GM12873 (cell line): Measurements from ENCODE around the gene VSX1.
A peak's percentile ranks its signal among the peaks of the same experiment; 100 is the strongest.

Experiments
- CTCF ChIP-seq: IDR thresholded peaks from 2 replicates; pipeline ENCODE4 v1.5.1; 2012; ENCODE audit warnings: low read depth, mild to moderate bottlenecking, moderate library complexity, low read length, control low read depth; ENCODE audit not compliant: insufficient read depth; ENCODE audit errors: missing control alignments

The VSX1 gene

GRCh38 chr20:25072226-25072811 lies 9.6 kb downstream of the VSX1 start:
- no peak for TF ChIP-seq CTCF

- no peak for TF ChIP-seq CTCF
These were observed 10.2 kb downstream of the VSX1 start for GRCh38 chr20:25071734-25072133.

- no peak for TF ChIP-seq CTCF
These were observed 11.0 kb downstream of the VSX1 start for GRCh38 chr20:25070821-25071473.

- no peak for TF ChIP-seq CTCF
These were observed 14.6 kb downstream of the VSX1 start for GRCh38 chr20:25067102-25067987.

- TF ChIP-seq CTCF = no peak
These were observed 15.6 kb downstream of the VSX1 start for GRCh38 chr20:25066386-25066785.

- TF ChIP-seq CTCF = peak; percentile 78
These were observed 16.2 kb downstream of the VSX1 start for GRCh38 chr20:25065625-25066338.
